Measurements from ENCODE around the gene TMEM61. TPM values are rescaled to one million over a fixed set of nuclear protein-coding genes. Genes with fewer than 3 reads are reported as not detected.

Gene TMEM61
- total RNA-seq, 1 experiment from 2014 or later: 5.0 TPM

GRCh38 chr1:55039342-55040082 lies 59.1 kb downstream of the TMEM61 start, which contains the start of gene PCSK9:
Gene PCSK9 (plus strand): TSS chr1:55039548. CDS start chr1:55039838, 290 bp downstream.
- no peaks in the 10 kb centered on the region; the same call in 1 of the 2 replicates for H3F3A ChIP-seq (ENCODE audit: insufficient read depth, low read depth)
- CTCF ChIA-PET: interaction anchor here (0.6 kb wide), 1 partner anchor 18 kb away, joined by 3 read pairs; no protein-coding TSS in a partner anchor
- DNase-seq: peak; percentile 75 to 76
- TF ChIP-seq EZH2 (IDR thresholded peaks at IDR 0.05; ENCODE audit: low read depth) (no peak), CTCF (conservative IDR thresholded peaks at IDR 0.05) (no peak)
- peaks cover 17% of the 10 kb centered on the region for H3K79me2 ChIP-seq (ENCODE audit: low read depth)
- no peaks in the 10 kb centered on the region for H3K36me3 ChIP-seq (ENCODE audit: low read depth)
- no peaks in the 10 kb centered on the region for H4K20me1 ChIP-seq (ENCODE audit: insufficient read depth)
- BruUV-seq (replicated peaks): no TSS peak
- H3K4me3 ChIP-seq: peak within 1 kb of the TSS; percentile 60
- H3K27me3 ChIP-seq (ENCODE audit: insufficient read depth, low read depth): no peaks in the 10 kb centered on the region
- no peaks in the 10 kb centered on the region for H3K9me2 ChIP-seq (ENCODE audit: insufficient read depth)
- intact Hi-C loops (cut with micrococcal nuclease; ENCODE audit: unreplicated experiment): no loop called here
- peak within 1 kb of the TSS; percentile 76 for H2AFZ ChIP-seq
- peak within 1 kb of the TSS; percentile 85 for H3K4me2 ChIP-seq
- no peak within 1 kb of the TSS for H3K27ac ChIP-seq
- peaks cover 35% of the 10 kb centered on the region for H3K4me1 ChIP-seq (replicated peaks; ENCODE audit: insufficient read depth)
- H3K9me3 ChIP-seq (ENCODE audit: insufficient read depth, low read depth): no peaks in the 10 kb centered on the region
- POLR2A ChIA-PET (ENCODE audit: unreplicated experiment): no interaction called here

- intact Hi-C loops (cut with micrococcal nuclease; ENCODE audit: unreplicated experiment): no loop called here
- Histone ChIP-seq H3K27ac (no peak overlapping the region), H3K4me2 (peak overlapping the region; percentile 85), H3K79me2 (ENCODE audit: low read depth) (peaks cover 17% of the 10 kb centered on the region), H3K4me1 (replicated peaks; ENCODE audit: insufficient read depth) (peaks cover 33% of the 10 kb centered on the region), H3F3A (ENCODE audit: insufficient read depth, low read depth) (no peaks in the 10 kb centered on the region; the same call in 1 of the 2 replicates), H4K20me1 (ENCODE audit: insufficient read depth) (no peaks in the 10 kb centered on the region), H3K9me2 (ENCODE audit: insufficient read depth) (no peaks in the 10 kb centered on the region), H3K9me3 (ENCODE audit: insufficient read depth, low read depth) (no peaks in the 10 kb centered on the region), H3K27me3 (ENCODE audit: insufficient read depth, low read depth) (no peaks in the 10 kb centered on the region), H3K36me3 (ENCODE audit: low read depth) (no peaks in the 10 kb centered on the region), H3K4me3 (peak overlapping the region; percentile 60), H2AFZ (peak overlapping the region; percentile 76)
- POLR2A ChIA-PET (ENCODE audit: unreplicated experiment): interaction anchor here (0.6 kb wide), 1 partner anchor 46 kb away, joined by 5 read pairs; no protein-coding TSS in a partner anchor
- no peak for DNase-seq
- BruUV-seq (replicated peaks): no TSS peak
- CTCF ChIA-PET: interaction anchor here (0.6 kb wide), 1 partner anchor 19 kb away, joined by 3 read pairs; no protein-coding TSS in a partner anchor
- TF ChIP-seq CTCF (conservative IDR thresholded peaks at IDR 0.05): no peak
- no peak for TF ChIP-seq EZH2 (IDR thresholded peaks at IDR 0.05; ENCODE audit: low read depth)
Observed at GRCh38 chr1:55040083-55040932, 59.9 kb downstream of the TMEM61 start.

GRCh38 chr1:55040933-55041494 lies 60.6 kb downstream of the TMEM61 start:
- H3K4me2 ChIP-seq: peak overlapping the region; percentile 85
- intact Hi-C loops (cut with micrococcal nuclease; ENCODE audit: unreplicated experiment): no loop called here
- CTCF ChIA-PET: no interaction called here
- H3F3A ChIP-seq (ENCODE audit: insufficient read depth, low read depth): no peaks in the 10 kb centered on the region
- H3K36me3 ChIP-seq (ENCODE audit: low read depth): no peaks in the 10 kb centered on the region
- H3K27me3 ChIP-seq (ENCODE audit: insufficient read depth, low read depth): no peaks in the 10 kb centered on the region
- POLR2A ChIA-PET (ENCODE audit: unreplicated experiment): interaction anchor here (0.6 kb wide), 1 partner anchor 45 kb away, joined by 5 read pairs; no protein-coding TSS in a partner anchor
- no peaks in the 10 kb centered on the region for H3K9me3 ChIP-seq (ENCODE audit: insufficient read depth, low read depth)
- no peaks in the 10 kb centered on the region for H4K20me1 ChIP-seq (ENCODE audit: insufficient read depth)
- H2AFZ ChIP-seq: no peak overlapping the region
- no peak for DNase-seq
- peak overlapping the region; percentile 60; the same call in 1 of the 2 replicates for H3K4me3 ChIP-seq
- no peak for TF ChIP-seq EZH2 (IDR thresholded peaks at IDR 0.05; ENCODE audit: low read depth)
- H3K4me1 ChIP-seq (replicated peaks; ENCODE audit: insufficient read depth): peaks cover 26% of the 10 kb centered on the region
- H3K79me2 ChIP-seq (ENCODE audit: low read depth): peaks cover 17% of the 10 kb centered on the region
- no peak overlapping the region for H3K27ac ChIP-seq
- H3K9me2 ChIP-seq (ENCODE audit: insufficient read depth): no peaks in the 10 kb centered on the region
- TSS peak; percentile 32 for BruUV-seq (replicated peaks)
